Vagina (tissue), 2 donors: ENCODE results near the gene LYSMD3.

Experiments used
- CTCF ChIP-seq, 3 experiments: fragments of 450-650 bp in 2 of 3; fragments of 200-600 bp in 1 of 3; sonication (generic) in 1 of 3; IDR thresholded peaks; one replicate each; pipeline ENCODE4 v1.5.1; 2017 to 2019; ENCODE audit warnings: antibody characterized with exemption in 3 of 3, mild to moderate bottlenecking in 2 of 3, moderate library complexity in 2 of 3
- POLR2AphosphoS5 ChIP-seq, 2 donors: sonication (generic); formaldehyde crosslinking; IDR thresholded peaks; one replicate each; pipeline ENCODE4 v1.9.0; 2017; ENCODE audit warnings: antibody characterized with exemption in 2 of 2, mild to moderate bottlenecking in 2 of 2, low read depth in 1 of 2; ENCODE audit not compliant: insufficient read depth in 1 of 2

DNA sequence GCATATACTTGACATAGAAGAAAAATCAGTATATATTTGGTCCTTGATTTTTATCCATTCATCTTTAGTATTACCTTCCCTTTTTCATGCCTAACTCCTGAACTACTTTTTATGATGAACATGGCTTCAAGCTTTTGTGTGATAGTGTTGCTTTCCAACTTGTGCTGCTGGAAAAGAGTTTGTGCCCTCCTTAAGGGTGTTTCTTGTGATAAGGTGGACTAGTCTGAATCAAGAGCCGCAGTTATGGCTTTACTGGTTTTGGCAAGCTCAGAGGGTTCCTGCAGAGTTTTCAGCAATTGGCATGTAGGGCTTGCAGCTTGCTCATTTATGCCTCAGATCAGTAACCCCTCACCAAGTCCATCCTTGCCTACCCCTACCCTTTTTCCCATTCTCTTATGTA lies 34.2 kb downstream of the LYSMD3 start:
- no peak for TF ChIP-seq CTCF (IDR thresholded peaks at IDR 0.05)
- TF ChIP-seq POLR2AphosphoS5 (IDR thresholded peaks at IDR 0.05; ENCODE audit: insufficient read depth in 1 of 2, low read depth in 1 of 2): no peak
